ENCODE data around the gene RNF13.
"Not testable (repeated sequence)": the region's sequence is repeated elsewhere in the genome, so short reads cannot be mapped to it uniquely, and the experiment has no call there.

Gene RNF13

DNA sequence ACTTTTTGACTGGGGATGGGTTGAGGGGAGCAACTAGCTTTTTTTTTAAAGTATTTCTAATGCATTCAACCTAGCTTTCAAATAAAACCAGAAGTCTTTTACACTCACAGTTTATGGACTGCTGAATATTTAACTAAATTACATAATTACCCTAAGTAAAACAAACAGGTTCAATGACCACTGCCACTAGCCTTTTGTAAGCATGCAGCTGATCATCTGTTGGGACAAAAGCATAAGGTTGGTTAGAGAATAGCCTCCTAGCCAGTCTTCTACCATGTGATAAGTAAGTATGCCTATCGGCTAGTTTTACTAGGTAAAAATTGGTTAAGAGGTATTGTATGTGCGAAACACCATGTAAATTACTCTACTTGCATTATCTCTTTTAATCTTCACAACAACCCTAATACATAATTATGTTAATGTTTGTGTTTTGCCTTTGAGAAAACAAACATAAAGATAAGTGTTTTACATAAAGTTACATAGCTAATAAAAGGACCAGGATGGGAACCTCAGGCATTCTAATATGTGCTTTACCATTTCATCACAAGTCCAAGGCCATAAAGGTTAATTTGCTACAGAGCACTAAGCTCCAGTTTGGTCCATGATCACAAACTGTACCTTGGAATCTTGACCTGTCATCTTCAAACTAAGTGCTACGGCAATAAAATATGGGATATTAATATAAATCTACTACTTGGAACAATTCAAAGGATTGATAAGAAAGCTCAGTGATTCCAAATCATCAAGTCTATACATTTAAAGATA is 144.5 kb downstream of the RNF13 start:
- no peak for DNase-seq (ENCODE audit: low read depth in 3 of 3)

DNA sequence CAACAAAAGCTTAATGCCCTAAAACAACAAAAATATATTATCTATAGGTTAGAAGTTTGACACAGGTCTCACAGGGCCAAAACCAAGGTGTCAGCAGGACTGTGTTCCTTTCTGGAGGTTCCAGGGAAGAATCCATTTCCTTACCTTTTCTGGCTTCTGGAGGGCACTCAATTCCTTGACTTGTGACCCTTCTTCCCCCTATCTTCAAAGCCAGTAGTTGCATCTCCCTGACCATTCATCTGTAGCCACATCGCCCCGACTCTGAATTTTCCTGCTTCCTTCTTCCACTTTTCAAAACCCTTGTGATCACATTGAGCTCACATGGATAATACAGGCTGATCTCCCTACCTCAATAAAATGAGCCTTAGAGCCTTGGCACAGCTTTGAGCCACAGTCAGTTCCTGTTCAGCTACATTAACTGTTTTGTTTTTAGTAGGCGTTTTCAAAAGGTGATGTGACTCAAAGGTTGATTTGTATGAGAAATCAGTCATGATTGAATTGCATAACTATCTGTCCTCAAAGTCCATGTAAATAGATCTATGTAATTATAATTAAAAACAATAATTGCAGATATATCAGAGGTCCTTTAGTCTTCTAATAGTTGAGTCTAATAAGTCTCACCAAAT is 145.3 kb downstream of the RNF13 start:
- DNase-seq (ENCODE audit: low read depth in 3 of 3) = no peak

DNA sequence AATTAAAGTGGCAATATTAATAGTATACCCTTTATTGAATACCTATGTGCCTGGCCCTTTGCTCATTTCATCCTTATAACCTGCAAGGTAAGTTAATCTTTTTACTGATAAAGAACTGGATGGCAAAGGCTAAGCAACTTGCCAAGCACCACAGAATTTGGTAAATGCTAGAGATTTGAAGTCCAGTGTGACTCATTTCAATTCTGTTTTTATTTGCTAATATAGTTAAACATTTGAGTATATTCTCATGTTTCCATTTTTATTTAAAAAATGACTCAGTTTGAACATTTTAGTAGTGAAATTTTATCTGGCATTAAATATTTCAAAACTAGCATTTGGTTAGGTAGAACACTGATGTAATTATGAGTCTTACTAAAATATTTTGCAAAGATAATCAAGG is 146.4 kb downstream of the RNF13 start:
- no peak for DNase-seq (ENCODE audit: low read depth in 3 of 3)

DNA sequence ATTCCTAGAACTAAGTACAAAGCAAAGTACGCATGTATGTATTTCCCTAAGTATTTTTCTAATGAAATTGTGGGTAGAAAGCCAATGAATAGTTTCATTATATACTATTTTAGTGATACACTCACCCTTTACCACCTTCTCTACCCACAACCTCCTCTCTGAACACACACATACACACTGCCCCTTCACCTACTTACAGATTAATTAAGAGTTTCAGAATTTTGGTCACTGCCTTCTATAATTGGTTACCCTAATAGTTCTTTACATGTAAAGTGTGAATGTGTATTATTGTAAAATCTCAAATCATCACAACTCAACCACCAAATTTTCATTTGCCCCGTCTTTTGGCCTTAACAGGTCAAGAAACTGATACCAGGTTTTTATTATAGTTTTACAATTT is 150.5 kb downstream of the RNF13 start:
- no peak for DNase-seq (ENCODE audit: low read depth in 3 of 3)

DNA sequence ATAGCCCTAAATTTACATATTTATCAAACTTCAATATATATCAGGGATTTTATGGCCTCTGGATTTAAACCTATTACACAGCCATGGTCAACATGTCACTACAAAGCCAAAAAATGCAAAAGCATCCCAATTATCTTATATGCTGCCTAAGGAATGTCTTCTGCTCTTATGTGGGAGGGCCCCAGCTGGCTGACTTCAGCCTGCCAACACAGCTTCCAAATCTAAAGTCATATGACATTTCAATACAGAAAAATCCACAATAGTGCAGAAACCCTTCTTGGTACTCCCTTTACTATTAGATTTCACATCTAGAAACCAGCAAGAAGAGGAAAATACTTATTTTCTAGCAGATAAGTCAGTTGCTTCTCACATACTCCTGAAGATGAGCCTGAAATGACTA is 151.3 kb downstream of the RNF13 start:
- DNase-seq (ENCODE audit: low read depth in 3 of 3) = no peak

DNA sequence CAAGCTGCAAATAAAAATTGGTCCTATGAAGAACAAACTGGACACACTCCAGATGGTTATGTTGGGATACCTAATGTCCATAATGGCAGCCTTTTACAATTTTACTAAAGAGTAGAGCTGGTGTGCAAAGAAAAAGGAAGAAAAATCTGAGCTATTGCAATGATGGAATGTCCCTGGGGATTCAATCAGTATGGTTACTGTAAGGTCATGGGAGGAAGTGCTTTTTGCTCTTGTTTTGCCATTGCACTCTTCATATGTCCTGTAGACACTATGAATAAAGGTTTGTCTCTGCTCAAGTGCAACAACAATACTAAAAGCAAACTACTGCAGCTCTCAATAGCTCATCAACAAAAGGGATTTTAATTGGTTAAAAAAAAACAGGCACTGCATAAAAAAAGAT is 152.3 kb downstream of the RNF13 start:
- DNase-seq (ENCODE audit: low read depth in 3 of 3) = no peak

DNA sequence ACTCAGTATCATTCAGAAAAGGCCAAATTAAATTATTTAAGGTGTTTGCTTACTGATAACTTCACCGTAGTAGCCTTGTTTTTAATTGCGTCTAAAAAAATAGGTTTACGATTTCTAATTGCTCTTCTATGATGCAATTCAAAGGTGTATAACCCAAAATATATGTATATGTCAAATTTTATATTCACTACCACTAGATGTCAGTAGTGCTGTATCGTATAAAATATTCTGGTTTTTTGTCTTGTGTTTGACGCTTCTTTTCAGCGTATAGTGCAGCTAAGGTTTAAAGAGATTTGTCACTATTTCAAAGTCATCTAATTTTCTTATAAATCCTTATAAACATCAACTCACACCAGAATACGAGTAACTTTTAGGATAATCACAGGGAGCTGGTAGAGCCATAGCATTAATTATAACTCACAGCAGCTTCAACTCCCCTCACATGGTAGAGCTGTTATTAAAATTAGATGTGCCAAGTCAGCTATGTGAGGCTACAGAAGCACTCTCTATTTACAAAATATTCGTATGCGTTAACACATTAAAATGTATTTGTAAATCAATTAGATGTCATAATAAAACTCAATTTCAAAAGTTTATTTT is 154.2 kb downstream of the RNF13 start:
- DNase-seq (ENCODE audit: low read depth in 3 of 3) = no peak

DNA sequence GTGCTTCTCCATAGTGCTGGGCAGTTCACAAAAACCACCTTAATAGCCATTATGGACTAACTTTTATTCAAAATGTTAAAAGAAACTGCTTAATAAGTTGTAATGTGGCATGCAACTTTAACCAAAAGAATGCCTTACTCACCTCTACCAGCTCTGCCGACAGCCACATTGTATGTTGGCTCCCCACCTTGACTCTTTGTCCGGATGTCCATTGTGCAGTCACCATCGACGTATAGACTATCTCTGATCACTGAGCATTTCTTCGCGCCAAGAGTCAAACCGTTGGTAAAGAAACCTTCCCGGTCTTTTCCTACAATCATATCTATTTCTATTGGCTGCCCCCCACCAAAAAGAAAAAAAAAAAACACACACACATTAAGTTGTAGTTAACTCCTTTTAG is 155.2 kb downstream of the RNF13 start:
- no peak for DNase-seq (ENCODE audit: low read depth in 3 of 3)

DNA sequence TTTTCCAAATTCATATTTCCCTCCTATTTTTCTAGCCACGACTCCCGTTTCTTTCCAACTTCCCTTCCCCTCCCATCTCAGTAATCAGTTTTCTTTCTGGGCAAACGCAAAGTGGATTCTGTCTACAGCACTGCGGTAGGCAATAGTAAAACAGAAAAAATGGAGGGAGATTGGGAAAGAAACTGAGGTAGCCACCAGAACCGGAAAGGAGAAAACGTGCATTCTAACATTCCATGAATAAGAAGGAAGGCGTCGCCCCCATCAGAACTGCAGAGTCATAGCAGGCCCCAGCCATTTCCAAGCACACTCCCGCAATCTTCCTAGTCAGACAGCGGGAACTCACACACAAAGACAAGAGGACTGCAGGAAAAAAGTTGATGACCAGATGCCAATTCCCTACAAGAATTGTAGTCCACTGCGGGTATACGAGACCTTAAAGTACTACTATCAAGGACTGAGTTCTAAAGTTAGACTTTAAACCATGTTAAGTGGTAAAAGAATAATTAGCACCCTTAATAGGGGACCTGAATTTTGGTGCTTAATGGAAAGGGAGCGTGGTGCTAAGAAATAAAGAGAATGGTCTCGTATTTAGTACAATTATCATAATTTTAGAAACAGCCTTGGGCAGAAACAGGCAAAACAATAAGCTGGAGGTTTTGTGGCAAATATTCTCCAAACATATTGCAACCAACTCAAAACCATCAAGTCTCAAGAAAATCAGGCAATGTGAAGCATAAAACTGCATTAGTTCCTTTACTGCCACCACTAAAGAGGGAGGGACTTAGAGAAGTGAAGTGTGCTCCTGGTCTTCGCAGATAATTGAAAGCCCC is 156.3 kb downstream of the RNF13 start:
- DNase-seq (ENCODE audit: low read depth in 3 of 3) = no peak

DNA sequence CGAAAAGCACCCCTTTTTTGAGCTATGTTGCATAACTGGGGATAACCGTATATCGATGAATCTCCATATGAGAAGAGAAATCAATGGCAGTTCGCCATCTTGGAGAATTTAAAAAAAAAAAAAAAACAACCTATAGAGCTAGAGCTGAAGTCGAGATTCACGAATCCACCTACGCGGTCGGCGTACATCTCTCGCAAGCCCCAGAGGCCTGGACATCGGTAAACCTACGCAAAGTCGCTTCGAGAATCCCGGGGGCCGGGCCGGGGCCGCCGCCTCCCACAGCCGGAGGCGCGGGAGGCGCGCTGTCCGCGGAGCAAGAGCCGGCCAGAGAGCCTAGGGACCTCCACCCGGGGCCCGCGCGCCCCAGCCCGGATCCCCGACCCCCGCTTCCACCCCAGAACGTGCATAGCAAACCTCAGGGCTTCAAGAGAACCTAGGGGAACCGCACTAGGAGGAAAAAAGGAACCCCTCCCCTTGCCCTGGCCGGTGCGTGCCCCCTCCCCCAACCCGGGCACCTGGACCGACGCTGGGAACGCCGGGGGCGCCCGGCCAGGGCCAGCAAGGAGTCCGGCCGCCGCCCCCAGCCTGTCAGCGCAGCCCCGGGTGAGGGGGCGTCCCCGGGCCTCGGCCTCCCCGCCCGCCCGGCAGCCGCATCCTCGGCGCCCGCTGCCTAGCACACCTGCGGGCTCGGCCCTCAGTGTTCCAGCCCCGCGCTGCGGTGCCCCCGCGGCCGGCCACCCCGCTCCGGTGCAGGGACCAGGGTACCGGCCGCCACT is 157.1 kb downstream of the RNF13 start:
- peak; percentile 38 to 67 (median 40) for DNase-seq (ENCODE audit: low read depth in 3 of 3)

DNA sequence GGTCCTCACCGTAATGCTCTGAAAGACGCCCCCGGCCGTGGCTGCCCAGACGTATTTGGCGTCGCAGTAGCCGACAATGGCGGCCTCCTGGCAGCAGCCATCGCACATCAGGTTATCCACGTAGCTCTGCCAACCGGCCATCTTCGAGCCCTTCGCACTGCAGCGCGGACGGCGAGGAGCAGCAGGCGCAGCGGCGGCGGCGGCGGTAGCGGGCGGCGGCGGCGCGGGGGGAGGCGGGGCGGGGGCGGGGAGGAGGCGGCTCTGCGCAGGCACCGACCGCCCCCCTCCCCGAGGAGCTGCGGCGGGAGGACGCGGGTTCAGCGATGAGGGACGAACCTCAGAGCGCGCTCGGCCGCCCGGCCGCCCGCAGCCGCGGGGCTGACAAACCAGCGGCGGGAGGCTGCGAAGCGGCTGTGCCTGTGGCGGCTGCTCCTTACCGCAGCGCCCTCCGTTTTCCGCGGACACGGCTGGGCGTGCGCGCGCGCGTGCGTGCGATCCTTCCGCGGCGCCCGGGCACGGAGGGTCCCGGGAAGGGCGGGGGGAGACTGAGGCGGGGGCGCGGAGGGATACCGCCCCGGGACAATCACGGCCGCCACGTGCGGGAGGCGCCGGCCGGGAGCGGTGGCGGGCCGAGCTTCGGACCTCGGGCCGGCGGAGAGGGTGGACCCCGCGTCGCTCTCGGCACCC is 157.8 kb downstream of the RNF13 start, which contains the start of gene PFN2:
Gene PFN2, minus strand, starts transcription at position 180 of the 687 bp plus-strand sequence. Its CDS starts 39 bp downstream, at position 141.
- DNase-seq (ENCODE audit: low read depth in 3 of 3) = peak in 2 of 3 experiments; percentile 14 to 37

DNA sequence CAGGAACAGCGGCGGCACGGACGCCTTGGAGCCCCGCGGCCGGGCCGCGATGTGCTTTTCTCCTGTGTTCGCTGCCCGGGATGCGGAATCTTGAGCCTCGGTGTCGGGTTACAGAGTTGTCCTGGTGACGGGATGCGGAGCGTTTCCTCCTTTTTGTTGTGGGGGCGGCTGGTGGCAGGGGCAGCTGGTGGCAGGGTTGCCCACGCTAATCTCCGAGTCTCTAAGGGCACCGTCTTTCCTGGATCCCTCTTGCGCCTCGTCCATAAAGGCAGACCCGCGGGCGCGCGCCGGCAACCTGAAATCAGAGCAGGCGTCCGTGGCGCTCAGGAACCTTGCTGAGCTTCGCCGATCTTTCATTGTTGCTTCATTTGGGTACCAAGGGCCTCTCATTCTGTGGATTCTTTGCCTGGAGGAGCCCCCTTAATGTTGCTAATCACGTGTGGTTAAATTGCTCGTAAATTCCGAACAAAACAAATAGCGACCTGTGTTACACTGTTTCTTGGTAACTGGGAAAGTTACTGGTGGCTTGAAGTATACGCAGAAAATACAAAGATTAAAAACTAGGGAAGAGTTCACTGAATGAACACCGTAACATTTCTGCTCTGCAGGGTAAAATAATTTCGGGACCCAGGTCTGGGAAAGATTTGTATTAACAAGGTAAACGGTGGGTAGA is 158.5 kb downstream of the RNF13 start:
- peak in 1 of 3 experiments; percentile 29 for DNase-seq (ENCODE audit: low read depth in 3 of 3)

DNA sequence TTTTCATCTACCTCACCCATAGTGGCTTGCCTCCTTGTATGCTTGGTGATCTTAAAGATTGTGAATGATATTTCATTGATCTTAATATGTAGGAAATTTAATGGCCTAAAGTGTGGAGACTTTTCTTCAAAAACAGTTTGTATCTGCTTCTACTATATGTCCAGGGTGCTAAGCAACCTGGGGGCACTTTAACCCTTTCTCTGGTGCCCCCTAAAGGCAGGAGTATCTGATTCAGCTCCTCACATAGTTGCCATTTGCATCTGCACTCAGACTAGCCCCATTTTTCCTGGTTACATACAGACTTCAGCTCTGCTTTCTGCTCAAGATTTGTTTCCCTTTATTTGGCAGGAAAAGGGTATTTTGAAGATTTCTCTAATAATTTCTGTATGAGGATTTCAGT is 162.9 kb downstream of the RNF13 start:
- no peak for DNase-seq (ENCODE audit: low read depth in 3 of 3)

DNA sequence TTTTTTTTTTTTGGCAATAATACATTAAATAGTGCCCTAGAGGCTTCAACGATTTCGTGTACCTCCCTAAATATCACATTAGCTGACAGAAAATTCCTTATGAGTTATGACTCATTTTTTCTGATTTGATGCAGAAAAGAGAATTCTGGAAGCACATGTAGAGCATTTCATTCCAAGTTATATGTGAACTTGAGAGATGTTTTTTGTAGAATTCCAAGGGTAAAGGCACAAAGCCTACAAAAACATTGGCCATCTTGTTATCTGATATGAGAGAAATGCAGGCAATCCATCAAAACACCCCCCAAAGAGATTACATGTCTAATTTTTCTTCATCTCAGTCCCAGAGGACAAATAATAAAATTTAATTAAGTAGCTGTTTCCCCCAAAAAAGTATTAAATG is 164.4 kb downstream of the RNF13 start:
- no peak for DNase-seq (ENCODE audit: low read depth in 3 of 3)

DNA sequence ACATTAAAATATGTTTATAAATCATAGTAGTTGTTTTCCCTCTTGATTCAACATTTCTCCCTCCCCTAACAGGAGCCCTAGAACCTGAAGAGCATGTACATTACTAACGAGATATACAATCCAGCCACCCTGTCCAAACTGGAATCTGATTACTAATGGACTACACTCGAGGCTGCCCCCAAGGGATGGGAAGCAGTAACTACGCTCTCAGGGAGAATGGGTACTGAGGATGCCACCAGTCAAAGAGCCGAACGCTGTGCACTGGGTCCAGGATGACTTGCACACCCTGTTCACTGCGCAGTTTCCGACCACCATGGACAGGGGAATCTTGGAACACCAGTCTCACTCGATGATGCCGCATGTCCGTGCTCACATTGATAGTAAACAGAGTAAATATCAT is 169.0 kb downstream of the RNF13 start:
- not testable (repeated sequence) for DNase-seq (ENCODE audit: low read depth in 3 of 3)

DNA sequence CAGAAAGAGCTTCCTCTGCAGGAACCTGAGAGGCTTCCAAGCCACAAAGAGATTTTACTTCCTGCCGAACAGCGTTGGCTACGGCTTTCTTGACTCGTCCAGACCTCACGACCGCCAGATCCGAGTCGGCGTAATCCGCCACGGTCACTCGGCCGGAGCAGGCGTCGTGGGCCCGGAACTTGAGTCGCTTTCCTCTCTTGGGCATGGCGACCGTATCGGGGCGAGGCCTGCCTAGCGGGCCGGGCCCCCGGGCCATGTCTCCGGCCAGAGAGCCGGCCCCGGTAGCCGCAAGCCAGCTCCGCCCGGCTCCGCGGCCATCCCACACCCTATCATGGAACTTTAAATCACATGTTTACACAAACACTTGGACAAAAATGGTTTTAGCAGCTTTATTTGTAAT is 170.0 kb downstream of the RNF13 start:
- DNase-seq (ENCODE audit: low read depth in 3 of 3) = not testable (repeated sequence)

DNA sequence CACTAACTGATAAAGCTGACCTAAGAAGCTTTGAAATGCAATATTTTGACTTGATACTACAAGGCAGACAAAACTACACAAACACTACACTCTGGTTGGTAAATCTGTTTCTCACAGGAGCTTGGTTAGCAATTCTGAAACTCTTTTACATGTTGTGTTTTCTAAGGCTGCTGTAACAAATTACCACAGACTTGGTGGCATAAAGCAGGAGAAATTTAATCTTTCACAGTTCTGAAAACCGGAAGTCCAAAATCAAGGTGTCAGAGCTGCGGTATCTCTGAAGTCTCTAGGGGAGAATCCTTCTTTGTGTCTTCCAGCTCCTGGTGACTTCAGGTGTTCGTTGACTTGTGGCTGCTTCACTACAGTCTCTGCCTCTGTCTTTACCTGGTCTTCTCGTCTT is 170.6 kb downstream of the RNF13 start:
- DNase-seq (ENCODE audit: low read depth in 3 of 3) = no peak

DNA sequence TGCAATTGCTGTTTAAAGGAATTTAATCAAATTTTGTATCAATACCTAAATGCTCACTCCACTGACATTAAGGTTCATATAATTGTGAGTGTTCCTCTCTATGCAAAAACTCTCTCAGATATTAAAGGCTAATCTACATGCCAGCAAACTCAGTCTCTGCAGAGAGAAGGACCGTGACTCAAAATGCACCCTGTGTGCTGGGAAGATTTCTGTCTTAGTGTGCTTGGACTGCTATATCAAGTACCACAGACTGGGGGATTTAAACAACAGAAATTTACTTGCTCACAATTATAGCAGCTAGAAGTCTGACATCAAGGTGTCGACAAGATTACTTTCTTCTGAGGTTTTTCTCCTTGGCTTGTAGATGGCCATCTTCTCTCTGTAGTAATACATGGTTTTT is 176.3 kb downstream of the RNF13 start:
- DNase-seq (ENCODE audit: low read depth in 3 of 3) = no peak

DNA sequence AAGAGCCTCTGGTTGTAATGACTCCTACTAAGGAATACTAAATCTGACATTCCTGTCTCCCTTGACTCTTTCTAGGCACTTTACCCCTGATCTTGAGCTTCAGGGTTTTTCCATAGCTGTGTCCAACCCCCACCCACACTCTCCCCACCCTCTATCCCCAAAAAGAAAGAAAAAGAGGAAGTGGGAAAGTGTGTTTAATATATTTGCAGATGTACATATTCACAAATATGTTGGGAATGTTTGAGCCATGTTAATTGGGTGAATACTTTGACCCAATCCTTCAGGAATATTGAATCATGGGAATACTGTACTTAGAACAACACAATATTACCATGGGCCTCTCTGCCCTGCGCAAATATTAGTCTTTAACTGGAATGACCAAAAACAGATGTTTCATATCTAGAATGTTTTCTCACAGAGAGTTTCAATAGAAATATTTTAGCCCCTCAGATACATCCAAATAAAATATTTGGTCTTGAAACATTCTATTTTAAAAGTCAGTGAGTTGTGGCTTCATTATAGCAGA is 177.5 kb downstream of the RNF13 start:
- no peak for DNase-seq (ENCODE audit: low read depth in 3 of 3)
